Body of pancreas (tissue), 4 donors: ENCODE data around the gene MRE11.

Source experiments
- POLR2A ChIP-seq, 3 donors: fragments of 450-650 bp; IDR thresholded peaks; one replicate each; pipeline ENCODE4 v1.6.1; 2016; ENCODE audit warnings: antibody characterized with exemption in 3 of 3, mild to moderate bottlenecking in 2 of 3
- TF ChIP-seq, protein P1 (sequence below), 7 experiments: fragments of 450-650 bp in 4 of 7; fragments of 200-600 bp in 3 of 7; sonication (generic) in 3 of 7; IDR thresholded peaks; one replicate each; pipeline ENCODE4 v1.5.1; 2016 to 2019; ENCODE audit warnings: antibody characterized with exemption in 7 of 7

DNA sequence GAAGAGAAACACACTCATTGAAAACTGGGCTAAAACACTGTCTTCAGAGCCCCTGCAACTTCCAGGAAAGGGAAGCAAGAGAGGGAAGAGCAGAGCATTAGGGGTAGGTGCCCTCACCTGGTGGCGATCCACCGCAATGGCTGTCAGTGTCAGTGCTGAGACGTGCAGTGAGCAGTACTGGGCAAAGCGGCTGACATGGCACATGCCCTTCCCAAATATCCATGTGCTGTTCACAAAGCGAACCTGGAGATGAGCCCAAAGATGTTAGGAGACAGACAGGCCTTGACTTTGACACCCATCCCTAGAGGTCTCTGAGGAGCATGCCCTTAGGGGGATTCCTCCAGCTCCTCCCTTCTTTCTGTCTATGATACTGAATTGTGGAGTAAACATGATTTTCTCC, 97.4 kb downstream of the MRE11 start:
- no peak for TF ChIP-seq POLR2A (IDR thresholded peaks at IDR 0.05)
- TF ChIP-seq, protein P1, sequence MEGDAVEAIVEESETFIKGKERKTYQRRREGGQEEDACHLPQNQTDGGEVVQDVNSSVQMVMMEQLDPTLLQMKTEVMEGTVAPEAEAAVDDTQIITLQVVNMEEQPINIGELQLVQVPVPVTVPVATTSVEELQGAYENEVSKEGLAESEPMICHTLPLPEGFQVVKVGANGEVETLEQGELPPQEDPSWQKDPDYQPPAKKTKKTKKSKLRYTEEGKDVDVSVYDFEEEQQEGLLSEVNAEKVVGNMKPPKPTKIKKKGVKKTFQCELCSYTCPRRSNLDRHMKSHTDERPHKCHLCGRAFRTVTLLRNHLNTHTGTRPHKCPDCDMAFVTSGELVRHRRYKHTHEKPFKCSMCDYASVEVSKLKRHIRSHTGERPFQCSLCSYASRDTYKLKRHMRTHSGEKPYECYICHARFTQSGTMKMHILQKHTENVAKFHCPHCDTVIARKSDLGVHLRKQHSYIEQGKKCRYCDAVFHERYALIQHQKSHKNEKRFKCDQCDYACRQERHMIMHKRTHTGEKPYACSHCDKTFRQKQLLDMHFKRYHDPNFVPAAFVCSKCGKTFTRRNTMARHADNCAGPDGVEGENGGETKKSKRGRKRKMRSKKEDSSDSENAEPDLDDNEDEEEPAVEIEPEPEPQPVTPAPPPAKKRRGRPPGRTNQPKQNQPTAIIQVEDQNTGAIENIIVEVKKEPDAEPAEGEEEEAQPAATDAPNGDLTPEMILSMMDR (IDR thresholded peaks at IDR 0.05) = no peak
